Heart left ventricle (tissue), 13 donors: ENCODE data around the gene NMNAT2.

Source experiments
- CTCF ChIP-seq, 12 donors: fragments of 200-600 bp; sonication (generic) in 4 of 12; IDR thresholded peaks; one replicate each; pipeline versions ENCODE4 v1.5.0 to v1.8.0; 2018 to 2022; ENCODE audit warnings: antibody characterized with exemption in 12 of 12, mild to moderate bottlenecking in 5 of 12
- POLR2A ChIP-seq, 2 donors: fragments of 450-650 bp; IDR thresholded peaks; one replicate each; pipeline ENCODE4 v1.6.1; 2017; ENCODE audit warnings: antibody characterized with exemption in 2 of 2, mild to moderate bottlenecking in 2 of 2, moderate library complexity in 2 of 2
- donor health status: ischemic (EF 13 %, LVEDD 7.1; RV severe dilation, severe dysfunction).
- donor health status: DM: no; HTN: yes; CAD: no.
- donor health status: DM: no; HTN: no; CAD: no.
- donor health status: ischemic (EF 25% LVEDD 6.9; RV normal size, moderate dysfunction).
- donor health status: ischemic (EF 25% LVEDD 5.7; RV mildly dilated, moderate dysfunction).
- donor health status: ischemic (EF 35%, LVEDD 5.7; RV mildly dilated, moderate dysfunction).
- donor health status: nonischemic (EF 11% LVEDD 7.7; RV severe dilation, severe dysfunction).
- donor health status: DM: yes; HTN: yes; CAD: no.
- donor health status: PGD.
- donor health status: ischemic (EF 29% LVEDD 5.4; RV normal size, mild dysfunction).
- donor health status: nonischemic (EF 23%, LVEDD 6.1; RV moderate dilation, normal function).

GRCh38 chr1:183404476-183404875 is 13.7 kb downstream of the NMNAT2 start:
- TF ChIP-seq CTCF (IDR thresholded peaks at IDR 0.05) (no peak), POLR2A (IDR thresholded peaks at IDR 0.05) (no peak)
